Activated CD8-positive, alpha-beta memory T cell treated with anti-CD3 and anti-CD28 coated beads, Interleukin-2, amount 50 U/mL, for 1 hour (primary cell): ENCODE results near the gene RNF114.
"Not testable (repeated sequence)": the region's sequence is repeated elsewhere in the genome, so short reads cannot be mapped to it uniquely, and the experiment has no call there.

Experiments
- DNase-seq: peaks from one replicate; pipeline ENCODE4 v3.0.0-alpha.2; 2020; ENCODE audit errors: extremely low read depth

The RNF114 gene

GRCh38 chr20:49985617-49986016 lies 49.4 kb downstream of the RNF114 start:
- no peak for DNase-seq

- no peak for DNase-seq
Observed at GRCh38 chr20:49986049-49986448, 49.9 kb downstream of the RNF114 start.

GRCh38 chr20:49987015-49987867 lies 51.0 kb downstream of the RNF114 start:
- no peak for DNase-seq

- no peak for DNase-seq
Observed at GRCh38 chr20:49987868-49988690, 51.9 kb downstream of the RNF114 start.

GRCh38 chr20:49989234-49990065 lies 53.3 kb downstream of the RNF114 start:
- DNase-seq = no peak

- DNase-seq = no peak
Observed at GRCh38 chr20:49990271-49990720, 54.1 kb downstream of the RNF114 start.

GRCh38 chr20:49993301-49993751 lies 57.1 kb downstream of the RNF114 start:
- no peak for DNase-seq

- DNase-seq = no peak
Observed at GRCh38 chr20:49995586-49995985, 59.4 kb downstream of the RNF114 start.

- DNase-seq = not testable (repeated sequence)
Observed at GRCh38 chr20:49998478-49999188, 62.4 kb downstream of the RNF114 start.

GRCh38 chr20:49999329-49999728 lies 63.1 kb downstream of the RNF114 start:
- no peak for DNase-seq

GRCh38 chr20:50000548-50001222 lies 64.5 kb downstream of the RNF114 start:
- DNase-seq = not testable (repeated sequence)

GRCh38 chr20:50001784-50002311 lies 65.7 kb downstream of the RNF114 start:
- no peak for DNase-seq

GRCh38 chr20:50003253-50003656 lies 67.1 kb downstream of the RNF114 start:
- no peak for DNase-seq
